GM23338 (cell line): Measurements from ENCODE around the gene MRPS21. TPM values are rescaled to one million over a fixed set of nuclear protein-coding genes. Genes with fewer than 3 reads are reported as not detected.

ENCODE experiments used
- ATAC-seq: fragments of 200-7000 bp; cut with Tn5 transposase; 3 replicates; pipeline ENCODE4 v1.9.1; 2020
- DNase-seq: peaks from one replicate; pipeline ENCODE4 v3.0.0-alpha.2; 2015; ENCODE audit warnings: low spot score
- H2AFZ ChIP-seq: fragments of 200-600 bp; sonication (generic); 2 replicates; pipeline ENCODE4 v1.8.0; 2016; ENCODE audit warnings: antibody characterized with exemption, mild to moderate bottlenecking, moderate library complexity
- H3F3A ChIP-seq: fragments of 200-600 bp; sonication (generic); replicated peaks from 2 replicates; pipeline ENCODE4 v1.8.0; 2017; ENCODE audit warnings: antibody characterized with exemption, mixed run types, low read depth
- H3K27ac ChIP-seq: fragments of 200-600 bp; sonication (generic); 2 replicates; pipeline ENCODE4 v1.6.1; 2016; ENCODE audit warnings: low read depth
- H3K27me3 ChIP-seq: fragments of 200-600 bp; sonication (generic); 2 replicates; pipeline ENCODE4 v1.8.0; 2016; ENCODE audit warnings: mild to moderate bottlenecking, mixed run types, moderate library complexity; ENCODE audit not compliant: insufficient read depth
- H3K36me3 ChIP-seq: fragments of 200-600 bp; sonication (generic); 2 replicates; pipeline ENCODE4 v1.8.0; 2016; ENCODE audit warnings: mild to moderate bottlenecking; ENCODE audit not compliant: insufficient read depth
- H3K4me1 ChIP-seq: fragments of 200-600 bp; sonication (generic); 2 replicates; pipeline ENCODE4 v1.8.0; 2016; ENCODE audit warnings: mild to moderate bottlenecking, moderate library complexity; ENCODE audit not compliant: insufficient read depth
- H3K4me2 ChIP-seq: fragments of 200-600 bp; sonication (generic); 2 replicates; pipeline ENCODE4 v1.7.1; 2017; ENCODE audit warnings: mixed run types
- H3K4me3 ChIP-seq: fragments of 200-600 bp; sonication (generic); 2 replicates; pipeline ENCODE4 v1.6.1; 2016; ENCODE audit warnings: mixed run types
- H3K79me2 ChIP-seq: fragments of 200-600 bp; sonication (generic); replicated peaks from 2 replicates; pipeline ENCODE4 v1.8.0; 2017; ENCODE audit warnings: mild to moderate bottlenecking; ENCODE audit not compliant: insufficient read depth
- H3K9me2 ChIP-seq: fragments of 200-600 bp; sonication (generic); 2 replicates; pipeline ENCODE4 v1.8.0; 2017; ENCODE audit not compliant: insufficient read depth
- H4K20me1 ChIP-seq: fragments of 200-600 bp; sonication (generic); replicated peaks from 2 replicates; pipeline ENCODE4 v1.8.0; 2017; ENCODE audit warnings: mild to moderate bottlenecking; ENCODE audit not compliant: insufficient read depth
- H3K27ac Mint-ChIP-seq: 2 replicates; pipeline ENCODE4 v1.8.0; 2020; ENCODE audit warnings: inconsistent platforms, mild to moderate bottlenecking, moderate library complexity, mixed read lengths
- H3K27me3 Mint-ChIP-seq: 3 replicates; pipeline ENCODE4 v1.8.0; 2022; ENCODE audit warnings: low read depth, mild to moderate bottlenecking, moderate library complexity, mixed read lengths, inconsistent platforms; ENCODE audit not compliant: insufficient read depth, poor library complexity
- H3K36me3 Mint-ChIP-seq: 3 replicates; pipeline ENCODE4 v1.8.0; 2021; ENCODE audit warnings: low read depth, mild to moderate bottlenecking, inconsistent platforms, moderate library complexity, mixed read lengths
- H3K4me1 Mint-ChIP-seq: 3 replicates; pipeline ENCODE4 v1.8.0; 2020; ENCODE audit warnings: mild to moderate bottlenecking, inconsistent platforms, mixed read lengths
- H3K4me3 Mint-ChIP-seq: 3 replicates; pipeline ENCODE4 v1.8.0; 2021; ENCODE audit warnings: moderate library complexity, mild to moderate bottlenecking, inconsistent platforms, mixed read lengths
- H3K9me3 Mint-ChIP-seq: 3 replicates; pipeline ENCODE4 v1.8.0; 2020; ENCODE audit warnings: moderate library complexity, mild to moderate bottlenecking, inconsistent platforms, mixed read lengths
- CREB1 ChIP-seq: fragments of 250-450 bp; sonication (Bioruptor Pico); IDR thresholded peaks from 2 replicates; pipeline ENCODE4 v1.5.0; 2020; ENCODE audit warnings: low read depth, mild to moderate bottlenecking, moderate library complexity
- CTCF ChIP-seq, 2 experiments: fragments of 200-600 bp in 1 of 2; sonication (generic) in 1 of 2; conservative IDR thresholded peaks; 2 replicates each; pipeline versions ENCODE4 v1.5.1 to v1.6.1; 2016 to 2017; ENCODE audit warnings: antibody characterized with exemption in 2 of 2, low read depth in 2 of 2, mild to moderate bottlenecking in 2 of 2, moderate library complexity in 1 of 2
- EZH2 ChIP-seq: fragments of 200-600 bp; sonication (generic); IDR thresholded peaks from one replicate; pipeline ENCODE4 v1.8.0; 2017; ENCODE audit warnings: antibody characterized with exemption, mild to moderate bottlenecking, low read depth; ENCODE audit not compliant: unreplicated experiment
- EZH2phosphoT487 ChIP-seq: fragments of 200-600 bp; sonication (generic); IDR thresholded peaks from one replicate; pipeline ENCODE4 v1.8.1; 2018; ENCODE audit warnings: antibody characterized with exemption; ENCODE audit not compliant: unreplicated experiment
- JUNB ChIP-seq: IDR thresholded peaks from one replicate; pipeline ENCODE4 v1.6.1; 2016; ENCODE audit warnings: antibody characterized with exemption; ENCODE audit not compliant: unreplicated experiment
- NANOG ChIP-seq: IDR thresholded peaks from 2 replicates; pipeline ENCODE4 v1.6.1; 2016; ENCODE audit warnings: antibody characterized with exemption, borderline replicate concordance
- POLR2AphosphoS5 ChIP-seq: IDR thresholded peaks from 2 replicates; pipeline ENCODE4 v1.6.1; 2016; ENCODE audit warnings: antibody characterized with exemption, low read depth
- REST ChIP-seq: IDR thresholded peaks from one replicate; pipeline ENCODE4 v1.6.1; 2018; ENCODE audit warnings: antibody characterized with exemption; ENCODE audit not compliant: unreplicated experiment
- STAT1 ChIP-seq: IDR thresholded peaks from one replicate; pipeline ENCODE4 v1.6.1; 2016; ENCODE audit warnings: antibody characterized with exemption; ENCODE audit not compliant: unreplicated experiment
- ZNF114 ChIP-seq: fragments of 250-450 bp; sonication (Bioruptor Pico); IDR thresholded peaks from 2 replicates; pipeline ENCODE4 v1.5.0; 2020; ENCODE audit warnings: mild to moderate bottlenecking, moderate library complexity
- ZNF331 ChIP-seq: fragments of 250-450 bp; sonication (Bioruptor Pico); IDR thresholded peaks from 2 replicates; pipeline ENCODE4 v1.5.0; 2020; ENCODE audit warnings: low read depth, mild to moderate bottlenecking, moderate library complexity
- polyA plus RNA-seq: library from polyadenylated mRNA; unstranded; fragments of >200 nt; fragmentation: Nextera tagmentation; extraction: Ambion mirVana; gene quantifications from 2 replicates; pipeline ENCODE4 v1.2.1, GENCODE V29; 2016
- total RNA-seq: library from RNA; depleted of rRNA; stranded (reverse); fragments of >200 nt; shearing (Covaris generic); gene quantifications from 2 replicates; pipeline ENCODE4 v1.2.3, GENCODE V29; 2014
- TF ChIP-seq, protein P1 (sequence below): fragments of 250-450 bp; sonication (Bioruptor Pico); IDR thresholded peaks from 2 replicates; pipeline ENCODE4 v1.5.0; 2020; ENCODE audit warnings: mild to moderate bottlenecking, moderate library complexity
- TF ChIP-seq, protein P2 (sequence below): IDR thresholded peaks from 2 replicates; pipeline ENCODE4 v1.6.1; 2016; ENCODE audit warnings: antibody characterized with exemption

MRPS21 gene
- total and polyA plus RNA-seq, 2 experiments from 2014 or later, result 51.2 to 313 TPM

- Mint-ChIP-seq H3K9me3 (no peaks in the 10 kb centered on the region; the same call in 1 of the 3 replicates), H3K4me1 (peaks cover 32% of the 10 kb centered on the region), H3K27ac (peak overlapping the region; percentile 92; the same call in 1 of the 2 replicates), H3K36me3 (peaks cover 5% of the 10 kb centered on the region; the same call in 2 of the 3 replicates), H3K4me3 (peak overlapping the region; percentile 70), H3K27me3 (peaks cover 19% of the 10 kb centered on the region)
- Histone ChIP-seq H3K27me3 (no peaks in the 10 kb centered on the region), H3K79me2 (peaks cover 3% of the 10 kb centered on the region), H3K4me2 (peak overlapping the region; percentile 79), H2AFZ (no peak overlapping the region), H4K20me1 (no peaks in the 10 kb centered on the region), H3K36me3 (no peaks in the 10 kb centered on the region), H3K9me2 (no peaks in the 10 kb centered on the region), H3K27ac (no peak overlapping the region), H3K4me1 (peaks cover 22% of the 10 kb centered on the region), H3F3A (peaks cover 12% of the 10 kb centered on the region; the same call in 1 of the 2 replicates), H3K4me3 (peak overlapping the region; percentile 51)
- ATAC-seq, result no peak
- DNase-seq, result peak; percentile 9
- TF ChIP-seq ZNF331 (CRISPR knock-in tag), result no peak
- TF ChIP-seq, protein P1, sequence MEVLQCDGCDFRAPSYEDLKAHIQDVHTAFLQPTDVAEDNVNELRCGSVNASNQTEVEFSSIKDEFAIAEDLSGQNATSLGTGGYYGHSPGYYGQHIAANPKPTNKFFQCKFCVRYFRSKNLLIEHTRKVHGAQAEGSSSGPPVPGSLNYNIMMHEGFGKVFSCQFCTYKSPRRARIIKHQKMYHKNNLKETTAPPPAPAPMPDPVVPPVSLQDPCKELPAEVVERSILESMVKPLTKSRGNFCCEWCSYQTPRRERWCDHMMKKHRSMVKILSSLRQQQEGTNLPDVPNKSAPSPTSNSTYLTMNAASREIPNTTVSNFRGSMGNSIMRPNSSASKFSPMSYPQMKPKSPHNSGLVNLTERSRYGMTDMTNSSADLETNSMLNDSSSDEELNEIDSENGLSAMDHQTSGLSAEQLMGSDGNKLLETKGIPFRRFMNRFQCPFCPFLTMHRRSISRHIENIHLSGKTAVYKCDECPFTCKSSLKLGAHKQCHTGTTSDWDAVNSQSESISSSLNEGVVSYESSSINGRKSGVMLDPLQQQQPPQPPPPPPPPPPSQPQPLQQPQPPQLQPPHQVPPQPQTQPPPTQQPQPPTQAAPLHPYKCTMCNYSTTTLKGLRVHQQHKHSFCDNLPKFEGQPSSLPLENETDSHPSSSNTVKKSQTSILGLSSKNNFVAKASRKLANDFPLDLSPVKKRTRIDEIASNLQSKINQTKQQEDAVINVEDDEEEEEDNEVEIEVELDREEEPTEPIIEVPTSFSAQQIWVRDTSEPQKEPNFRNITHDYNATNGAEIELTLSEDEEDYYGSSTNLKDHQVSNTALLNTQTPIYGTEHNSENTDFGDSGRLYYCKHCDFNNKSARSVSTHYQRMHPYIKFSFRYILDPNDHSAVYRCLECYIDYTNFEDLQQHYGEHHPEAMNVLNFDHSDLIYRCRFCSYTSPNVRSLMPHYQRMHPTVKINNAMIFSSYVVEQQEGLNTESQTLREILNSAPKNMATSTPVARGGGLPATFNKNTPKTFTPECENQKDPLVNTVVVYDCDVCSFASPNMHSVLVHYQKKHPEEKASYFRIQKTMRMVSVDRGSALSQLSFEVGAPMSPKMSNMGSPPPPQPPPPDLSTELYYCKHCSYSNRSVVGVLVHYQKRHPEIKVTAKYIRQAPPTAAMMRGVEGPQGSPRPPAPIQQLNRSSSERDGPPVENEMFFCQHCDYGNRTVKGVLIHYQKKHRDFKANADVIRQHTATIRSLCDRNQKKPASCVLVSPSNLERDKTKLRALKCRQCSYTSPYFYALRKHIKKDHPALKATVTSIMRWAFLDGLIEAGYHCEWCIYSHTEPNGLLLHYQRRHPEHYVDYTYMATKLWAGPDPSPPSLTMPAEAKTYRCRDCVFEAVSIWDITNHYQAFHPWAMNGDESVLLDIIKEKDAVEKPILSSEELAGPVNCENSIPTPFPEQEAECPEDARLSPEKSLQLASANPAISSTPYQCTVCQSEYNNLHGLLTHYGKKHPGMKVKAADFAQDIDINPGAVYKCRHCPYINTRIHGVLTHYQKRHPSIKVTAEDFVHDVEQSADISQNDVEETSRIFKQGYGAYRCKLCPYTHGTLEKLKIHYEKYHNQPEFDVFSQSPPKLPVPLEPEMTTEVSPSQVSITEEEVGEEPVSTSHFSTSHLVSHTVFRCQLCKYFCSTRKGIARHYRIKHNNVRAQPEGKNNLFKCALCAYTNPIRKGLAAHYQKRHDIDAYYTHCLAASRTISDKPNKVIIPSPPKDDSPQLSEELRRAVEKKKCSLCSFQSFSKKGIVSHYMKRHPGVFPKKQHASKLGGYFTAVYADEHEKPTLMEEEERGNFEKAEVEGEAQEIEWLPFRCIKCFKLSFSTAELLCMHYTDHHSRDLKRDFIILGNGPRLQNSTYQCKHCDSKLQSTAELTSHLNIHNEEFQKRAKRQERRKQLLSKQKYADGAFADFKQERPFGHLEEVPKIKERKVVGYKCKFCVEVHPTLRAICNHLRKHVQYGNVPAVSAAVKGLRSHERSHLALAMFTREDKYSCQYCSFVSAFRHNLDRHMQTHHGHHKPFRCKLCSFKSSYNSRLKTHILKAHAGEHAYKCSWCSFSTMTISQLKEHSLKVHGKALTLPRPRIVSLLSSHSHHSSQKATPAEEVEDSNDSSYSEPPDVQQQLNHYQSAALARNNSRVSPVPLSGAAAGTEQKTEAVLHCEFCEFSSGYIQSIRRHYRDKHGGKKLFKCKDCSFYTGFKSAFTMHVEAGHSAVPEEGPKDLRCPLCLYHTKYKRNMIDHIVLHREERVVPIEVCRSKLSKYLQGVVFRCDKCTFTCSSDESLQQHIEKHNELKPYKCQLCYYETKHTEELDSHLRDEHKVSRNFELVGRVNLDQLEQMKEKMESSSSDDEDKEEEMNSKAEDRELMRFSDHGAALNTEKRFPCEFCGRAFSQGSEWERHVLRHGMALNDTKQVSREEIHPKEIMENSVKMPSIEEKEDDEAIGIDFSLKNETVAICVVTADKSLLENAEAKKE, result no peak
- no peak for TF ChIP-seq POLR2AphosphoS5
- TF ChIP-seq CREB1 (CRISPR knock-in tag), result no peak
- no peak for TF ChIP-seq CTCF (conservative IDR thresholded peaks at IDR 0.05; ENCODE audit: low read depth in 2 of 2)
- TF ChIP-seq EZH2, result no peak
- TF ChIP-seq ZNF114 (CRISPR knock-in tag), result no peak
- TF ChIP-seq EZH2phosphoT487, result no peak
- TF ChIP-seq REST, result no peak
- TF ChIP-seq STAT1, result no peak
- no peak for TF ChIP-seq JUNB
- no peak for TF ChIP-seq NANOG
- TF ChIP-seq, protein P2, sequence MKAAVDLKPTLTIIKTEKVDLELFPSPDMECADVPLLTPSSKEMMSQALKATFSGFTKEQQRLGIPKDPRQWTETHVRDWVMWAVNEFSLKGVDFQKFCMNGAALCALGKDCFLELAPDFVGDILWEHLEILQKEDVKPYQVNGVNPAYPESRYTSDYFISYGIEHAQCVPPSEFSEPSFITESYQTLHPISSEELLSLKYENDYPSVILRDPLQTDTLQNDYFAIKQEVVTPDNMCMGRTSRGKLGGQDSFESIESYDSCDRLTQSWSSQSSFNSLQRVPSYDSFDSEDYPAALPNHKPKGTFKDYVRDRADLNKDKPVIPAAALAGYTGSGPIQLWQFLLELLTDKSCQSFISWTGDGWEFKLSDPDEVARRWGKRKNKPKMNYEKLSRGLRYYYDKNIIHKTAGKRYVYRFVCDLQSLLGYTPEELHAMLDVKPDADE, result no peak
Measured at GRCh38 chr1:150273311-150273710, 20.4 kb upstream of the MRPS21 start.
